Keratinocyte (primary cell): ENCODE measurements around the gene HIF1A.

Source experiments
- EZH2 ChIP-seq: IDR thresholded peaks from one replicate; pipeline ENCODE4 v1.6.1; 2012; ENCODE audit warnings: inconsistent platforms, mild to moderate bottlenecking, low read length, moderate library complexity
- TF ChIP-seq, protein P1 (sequence below), 3 experiments: IDR thresholded peaks in 1 of 3; conservative IDR thresholded peaks in 1 of 3; optimal IDR thresholded peaks in 1 of 3; 2 replicates in 2 of 3; 3 replicates in 1 of 3; pipeline versions ENCODE3 to v1.5.1; 2011; ENCODE audit warnings: low read length in 3 of 3, mild to moderate bottlenecking in 3 of 3, moderate library complexity in 2 of 3, control low read depth in 1 of 3, inconsistent platforms in 1 of 3; ENCODE audit not compliant: insufficient read depth in 2 of 3; ENCODE audit errors: extremely low read depth in 1 of 3

GRCh38 chr14:61703342-61704129 is 8.2 kb downstream of the HIF1A start:
- TF ChIP-seq, protein P1, sequence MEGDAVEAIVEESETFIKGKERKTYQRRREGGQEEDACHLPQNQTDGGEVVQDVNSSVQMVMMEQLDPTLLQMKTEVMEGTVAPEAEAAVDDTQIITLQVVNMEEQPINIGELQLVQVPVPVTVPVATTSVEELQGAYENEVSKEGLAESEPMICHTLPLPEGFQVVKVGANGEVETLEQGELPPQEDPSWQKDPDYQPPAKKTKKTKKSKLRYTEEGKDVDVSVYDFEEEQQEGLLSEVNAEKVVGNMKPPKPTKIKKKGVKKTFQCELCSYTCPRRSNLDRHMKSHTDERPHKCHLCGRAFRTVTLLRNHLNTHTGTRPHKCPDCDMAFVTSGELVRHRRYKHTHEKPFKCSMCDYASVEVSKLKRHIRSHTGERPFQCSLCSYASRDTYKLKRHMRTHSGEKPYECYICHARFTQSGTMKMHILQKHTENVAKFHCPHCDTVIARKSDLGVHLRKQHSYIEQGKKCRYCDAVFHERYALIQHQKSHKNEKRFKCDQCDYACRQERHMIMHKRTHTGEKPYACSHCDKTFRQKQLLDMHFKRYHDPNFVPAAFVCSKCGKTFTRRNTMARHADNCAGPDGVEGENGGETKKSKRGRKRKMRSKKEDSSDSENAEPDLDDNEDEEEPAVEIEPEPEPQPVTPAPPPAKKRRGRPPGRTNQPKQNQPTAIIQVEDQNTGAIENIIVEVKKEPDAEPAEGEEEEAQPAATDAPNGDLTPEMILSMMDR (optimal IDR thresholded peaks at IDR 0.05 in 1 of 3, IDR thresholded peaks at IDR 0.05 in 1 of 3, conservative IDR thresholded peaks at IDR 0.05 in 1 of 3; ENCODE audit: extremely low read depth in 1 of 3, insufficient read depth in 2 of 3, low read length in 3 of 3): no peak
- no peak for TF ChIP-seq EZH2
